Measurements from ENCODE around the gene EIF4G3. TPM values are rescaled to one million over a fixed set of nuclear protein-coding genes. Genes with fewer than 3 reads are reported as not detected.

Gene EIF4G3
- total and polyA plus RNA-seq, 9 of the 15 experiments (the other 6 are each of a cell fraction or from before 2014, with no cell fraction given), result 6.7 to 40.5 (median 32.1) TPM

DNA sequence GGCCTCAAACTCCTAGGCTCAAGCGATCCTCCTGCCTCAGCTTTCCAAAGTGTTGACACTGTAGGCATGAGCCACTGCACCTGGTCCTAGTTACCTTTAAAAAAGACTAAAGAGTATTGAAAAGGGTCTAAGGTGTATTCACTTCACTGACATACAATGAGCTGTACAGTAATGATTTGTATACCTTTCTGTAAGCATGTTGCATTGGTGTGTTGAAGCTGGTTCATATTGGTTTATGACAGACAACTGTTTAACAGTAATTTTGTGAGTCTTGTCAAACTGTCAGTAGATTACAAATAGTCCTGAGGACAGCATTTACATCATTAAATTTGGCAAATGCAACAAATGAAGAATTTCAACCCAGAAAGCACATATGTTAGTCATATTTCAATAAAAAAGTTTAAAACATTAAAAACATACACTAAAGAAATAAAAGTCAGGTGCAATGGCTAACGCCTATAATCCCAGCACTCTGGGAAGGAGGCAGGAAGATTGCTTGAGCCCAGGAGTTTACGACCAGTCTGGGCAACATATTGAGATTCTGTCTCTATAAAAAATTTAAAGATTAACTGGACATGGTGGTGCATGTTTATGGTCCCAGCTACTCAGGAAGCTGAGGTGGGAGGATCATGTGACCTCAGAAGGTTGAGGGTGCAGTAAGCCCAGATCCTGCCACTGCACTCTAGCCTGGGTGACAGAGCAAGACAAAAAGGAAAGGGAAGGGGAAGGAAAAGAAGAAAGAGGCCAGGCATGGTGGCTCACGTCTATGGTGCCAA lies 301.3 kb downstream of the EIF4G3 start:
- Histone ChIP-seq H3K4me1 (replicated peaks in 1 of 2; ENCODE audit: control insufficient read depth in 2 of 2, insufficient read depth in 2 of 2, low read length in 2 of 2) (no peaks in the 10 kb centered on the region), H3K9me3 (replicated peaks; ENCODE audit: control insufficient read depth, insufficient read depth, low read depth, low read length) (no peaks in the 10 kb centered on the region), H3K4me2 (ENCODE audit: insufficient read depth, low read length) (no peak overlapping the region), H3K27me3 (ENCODE audit: control insufficient read depth in 2 of 2, insufficient read depth in 2 of 2, low read length in 2 of 2) (no peaks in the 10 kb centered on the region), H3K4me3 (no peak overlapping the region), H3K36me3 (ENCODE audit: control insufficient read depth, insufficient read depth, low read length) (peaks cover 16% of the 10 kb centered on the region; the same call in 2 of the 3 replicates), H3K27ac (ENCODE audit: extremely low read depth, low read depth, low read length) (no peak overlapping the region), H2AFZ (ENCODE audit: low read depth, low read length) (no peak overlapping the region), H3K9ac (ENCODE audit: insufficient read depth in 1 of 2, low read depth in 2 of 2, low read length in 2 of 2) (no peak overlapping the region), H3K79me2 (ENCODE audit: control insufficient read depth, insufficient read depth, low read length) (no peaks in the 10 kb centered on the region), H3K9me1 (ENCODE audit: control insufficient read depth, insufficient read depth, low read length) (no peaks in the 10 kb centered on the region), H4K20me1 (replicated peaks; ENCODE audit: control insufficient read depth, insufficient read depth, low read length) (no peaks in the 10 kb centered on the region)
- no peak for ATAC-seq
- no TSS peak for BruUV-seq (replicated peaks)
- in situ Hi-C loops (cut with MboI) (no loop called here), intact Hi-C loops (cut with micrococcal nuclease) (no loop called here)
- 67% methylated on average over 4 of the region's 4 CpGs for WGBS (ENCODE audit: insufficient coverage, low coverage, missing lambda C conversion rate)
- FAIRE-seq, result peak; percentile 44
- no peak for TF ChIP-seq MTA1 (IDR thresholded peaks at IDR 0.05; ENCODE audit: borderline replicate concordance)
- no peak for TF ChIP-seq RBBP5 (IDR thresholded peaks at IDR 0.05; ENCODE audit: borderline replicate concordance, insufficient read depth, low read length, poor library complexity, severe bottlenecking)
- TF ChIP-seq, protein P1, sequence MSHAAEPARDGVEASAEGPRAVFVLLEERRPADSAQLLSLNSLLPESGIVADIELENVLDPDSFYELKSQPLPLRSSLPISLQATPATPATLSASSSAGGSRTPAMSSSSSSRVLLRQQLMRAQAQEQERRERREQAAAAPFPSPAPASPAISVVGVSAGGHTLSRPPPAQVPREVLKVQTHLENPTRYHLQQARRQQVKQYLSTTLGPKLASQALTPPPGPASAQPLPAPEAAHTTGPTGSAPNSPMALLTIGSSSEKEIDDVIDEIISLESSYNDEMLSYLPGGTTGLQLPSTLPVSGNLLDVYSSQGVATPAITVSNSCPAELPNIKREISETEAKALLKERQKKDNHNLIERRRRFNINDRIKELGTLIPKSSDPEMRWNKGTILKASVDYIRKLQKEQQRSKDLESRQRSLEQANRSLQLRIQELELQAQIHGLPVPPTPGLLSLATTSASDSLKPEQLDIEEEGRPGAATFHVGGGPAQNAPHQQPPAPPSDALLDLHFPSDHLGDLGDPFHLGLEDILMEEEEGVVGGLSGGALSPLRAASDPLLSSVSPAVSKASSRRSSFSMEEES (CRISPR knock-in tag; IDR thresholded peaks at IDR 0.05), result peak; percentile 55
- no peak for DNase-seq (ENCODE audit: extremely low read depth in 1 of 4, low spot score in 3 of 4)
- POLR2A ChIA-PET, result no interaction called here
- CTCF ChIA-PET (ENCODE audit: low intra/inter-chr PET ratio), result no interaction called here

All from K562 (cell line).